Measurements from ENCODE around the gene CCSER1. TPM values are rescaled to one million over a fixed set of nuclear protein-coding genes. Genes with fewer than 3 reads are reported as not detected.

CCSER1 gene
- total RNA-seq, 1 experiment from 2014 or later = 5.9 TPM

GRCh38 chr4:90142081-90142480, 14.9 kb downstream of the CCSER1 start:
- H3F3A ChIP-seq (ENCODE audit: insufficient read depth, low read depth) = no peaks in the 10 kb centered on the region
- no peak overlapping the region for H3K4me2 ChIP-seq
- POLR2A ChIA-PET (ENCODE audit: unreplicated experiment) = no interaction called here
- no peaks in the 10 kb centered on the region for H3K27me3 ChIP-seq (ENCODE audit: insufficient read depth, low read depth)
- no peak for DNase-seq
- H3K27ac ChIP-seq = no peak overlapping the region
- H3K79me2 ChIP-seq (ENCODE audit: low read depth) = no peaks in the 10 kb centered on the region
- intact Hi-C loops (cut with micrococcal nuclease; ENCODE audit: unreplicated experiment) = no loop called here
- H4K20me1 ChIP-seq (ENCODE audit: insufficient read depth) = no peaks in the 10 kb centered on the region
- no peak overlapping the region for H3K4me3 ChIP-seq
- H3K4me1 ChIP-seq (replicated peaks; ENCODE audit: insufficient read depth) = no peaks in the 10 kb centered on the region
- no peak overlapping the region for H2AFZ ChIP-seq
- CTCF ChIA-PET = no interaction called here
- no peaks in the 10 kb centered on the region for H3K9me3 ChIP-seq (ENCODE audit: insufficient read depth, low read depth)
- no peaks in the 10 kb centered on the region for H3K36me3 ChIP-seq (ENCODE audit: low read depth)
- no TSS peak for BruUV-seq (replicated peaks)
- no peaks in the 10 kb centered on the region for H3K9me2 ChIP-seq (ENCODE audit: insufficient read depth)
- TF ChIP-seq EZH2 (IDR thresholded peaks at IDR 0.05; ENCODE audit: low read depth) (no peak), CTCF (conservative IDR thresholded peaks at IDR 0.05) (no peak)

- no peaks in the 10 kb centered on the region for H4K20me1 ChIP-seq (ENCODE audit: insufficient read depth)
- ChIA-PET POLR2A (ENCODE audit: unreplicated experiment) (no interaction called here), CTCF (no interaction called here)
- no TSS peak for BruUV-seq (replicated peaks)
- intact Hi-C loops (cut with micrococcal nuclease; ENCODE audit: unreplicated experiment) = no loop called here
- no peak for DNase-seq
- no peak overlapping the region for H3K27ac ChIP-seq
- H3K4me2 ChIP-seq = no peak overlapping the region
- H3K9me3 ChIP-seq (ENCODE audit: insufficient read depth, low read depth) = no peaks in the 10 kb centered on the region
- H3K4me1 ChIP-seq (replicated peaks; ENCODE audit: insufficient read depth) = no peaks in the 10 kb centered on the region
- no peaks in the 10 kb centered on the region for H3F3A ChIP-seq (ENCODE audit: insufficient read depth, low read depth)
- H2AFZ ChIP-seq = no peak overlapping the region
- no peak overlapping the region for H3K4me3 ChIP-seq
- H3K79me2 ChIP-seq (ENCODE audit: low read depth) = no peaks in the 10 kb centered on the region
- H3K27me3 ChIP-seq (ENCODE audit: insufficient read depth, low read depth) = no peaks in the 10 kb centered on the region
- TF ChIP-seq CTCF (conservative IDR thresholded peaks at IDR 0.05) = no peak
- no peak for TF ChIP-seq EZH2 (IDR thresholded peaks at IDR 0.05; ENCODE audit: low read depth)
- H3K9me2 ChIP-seq (ENCODE audit: insufficient read depth) = no peaks in the 10 kb centered on the region
- H3K36me3 ChIP-seq (ENCODE audit: low read depth) = no peaks in the 10 kb centered on the region
Observed at GRCh38 chr4:90145319-90145718, 18.1 kb downstream of the CCSER1 start.

GRCh38 chr4:90146306-90146705, 19.1 kb downstream of the CCSER1 start:
- no TSS peak for BruUV-seq (replicated peaks)
- CTCF ChIA-PET = no interaction called here
- no peak for DNase-seq
- Histone ChIP-seq H3K9me3 (ENCODE audit: insufficient read depth, low read depth) (no peaks in the 10 kb centered on the region), H3K36me3 (ENCODE audit: low read depth) (no peaks in the 10 kb centered on the region), H3K4me2 (no peak overlapping the region), H3F3A (ENCODE audit: insufficient read depth, low read depth) (no peaks in the 10 kb centered on the region), H2AFZ (no peak overlapping the region), H3K79me2 (ENCODE audit: low read depth) (no peaks in the 10 kb centered on the region), H3K4me3 (no peak overlapping the region), H3K9me2 (ENCODE audit: insufficient read depth) (no peaks in the 10 kb centered on the region), H3K27me3 (ENCODE audit: insufficient read depth, low read depth) (no peaks in the 10 kb centered on the region), H4K20me1 (ENCODE audit: insufficient read depth) (no peaks in the 10 kb centered on the region), H3K4me1 (replicated peaks; ENCODE audit: insufficient read depth) (no peaks in the 10 kb centered on the region), H3K27ac (no peak overlapping the region)
- no peak for TF ChIP-seq EZH2 (IDR thresholded peaks at IDR 0.05; ENCODE audit: low read depth)
- intact Hi-C loops (cut with micrococcal nuclease; ENCODE audit: unreplicated experiment) = no loop called here
- POLR2A ChIA-PET (ENCODE audit: unreplicated experiment) = interaction anchor here (0.6 kb wide), 1 partner anchor 9 kb away, joined by 4 read pairs; no protein-coding TSS in a partner anchor

- POLR2A ChIA-PET (ENCODE audit: unreplicated experiment) = no interaction called here
- Histone ChIP-seq H3K4me1 (replicated peaks; ENCODE audit: insufficient read depth) (no peaks in the 10 kb centered on the region), H3K4me3 (no peak overlapping the region), H3K27me3 (ENCODE audit: insufficient read depth, low read depth) (no peaks in the 10 kb centered on the region), H3K36me3 (ENCODE audit: low read depth) (no peaks in the 10 kb centered on the region), H3K79me2 (ENCODE audit: low read depth) (no peaks in the 10 kb centered on the region), H4K20me1 (ENCODE audit: insufficient read depth) (no peaks in the 10 kb centered on the region), H2AFZ (no peak overlapping the region), H3F3A (ENCODE audit: insufficient read depth, low read depth) (no peaks in the 10 kb centered on the region), H3K27ac (no peak overlapping the region), H3K4me2 (no peak overlapping the region), H3K9me2 (ENCODE audit: insufficient read depth) (no peaks in the 10 kb centered on the region), H3K9me3 (ENCODE audit: insufficient read depth, low read depth) (no peaks in the 10 kb centered on the region)
- intact Hi-C loops (cut with micrococcal nuclease; ENCODE audit: unreplicated experiment) = no loop called here
- no peak for DNase-seq
- CTCF ChIA-PET = no interaction called here
- TF ChIP-seq EZH2 (IDR thresholded peaks at IDR 0.05; ENCODE audit: low read depth) = no peak
- TF ChIP-seq CTCF (conservative IDR thresholded peaks at IDR 0.05) = no peak
- no TSS peak for BruUV-seq (replicated peaks)
Observed at GRCh38 chr4:90148574-90149148, 21.5 kb downstream of the CCSER1 start.

Measured in PC-9 (cell line).